ENCODE data around the gene NR3C1.
"Not testable (repeated sequence)": the region's sequence is repeated elsewhere in the genome, so short reads cannot be mapped to it uniquely, and the experiment has no call there.

Gene NR3C1

GRCh38 chr5:143336485-143336884, 67.0 kb downstream of the NR3C1 start:
- no peak for DNase-seq (ENCODE audit: low read depth)

- no peak for DNase-seq (ENCODE audit: low read depth)
These were observed 68.6 kb downstream of the NR3C1 start for GRCh38 chr5:143334903-143335302.

GRCh38 chr5:143334380-143334779, 69.1 kb downstream of the NR3C1 start:
- not testable (repeated sequence) for DNase-seq (ENCODE audit: low read depth)

- no peak for DNase-seq (ENCODE audit: low read depth)
These were observed 71.5 kb downstream of the NR3C1 start for GRCh38 chr5:143331956-143332355.

- no peak for DNase-seq (ENCODE audit: low read depth)
These were observed 73.6 kb downstream of the NR3C1 start for GRCh38 chr5:143329843-143330242.

GRCh38 chr5:143328589-143329220, 74.8 kb downstream of the NR3C1 start:
- no peak for DNase-seq (ENCODE audit: low read depth)

- not testable (repeated sequence) for DNase-seq (ENCODE audit: low read depth)
These were observed 78.4 kb downstream of the NR3C1 start for GRCh38 chr5:143325086-143325485.

- DNase-seq (ENCODE audit: low read depth) = not testable (repeated sequence)
These were observed 80.4 kb downstream of the NR3C1 start for GRCh38 chr5:143322931-143323630.

- DNase-seq (ENCODE audit: low read depth) = no peak
These were observed 81.3 kb downstream of the NR3C1 start for GRCh38 chr5:143322176-143322575.

GRCh38 chr5:143319437-143320227, 83.9 kb downstream of the NR3C1 start:
- DNase-seq (ENCODE audit: low read depth) = no peak

GRCh38 chr5:143318833-143319232, 84.7 kb downstream of the NR3C1 start:
- DNase-seq (ENCODE audit: low read depth) = no peak

GRCh38 chr5:143318270-143318669, 85.2 kb downstream of the NR3C1 start:
- no peak for DNase-seq (ENCODE audit: low read depth)

GRCh38 chr5:143316844-143317631, 86.4 kb downstream of the NR3C1 start:
- no peak for DNase-seq (ENCODE audit: low read depth)

- DNase-seq (ENCODE audit: low read depth) = no peak
These were observed 87.1 kb downstream of the NR3C1 start for GRCh38 chr5:143316337-143316736.

GRCh38 chr5:143315929-143316328, 87.6 kb downstream of the NR3C1 start:
- DNase-seq (ENCODE audit: low read depth) = no peak

- no peak for DNase-seq (ENCODE audit: low read depth)
These were observed 88.3 kb downstream of the NR3C1 start for GRCh38 chr5:143315214-143315613.

- DNase-seq (ENCODE audit: low read depth) = no peak
These were observed 88.8 kb downstream of the NR3C1 start for GRCh38 chr5:143314659-143315058.

- DNase-seq (ENCODE audit: low read depth) = no peak
These were observed 89.4 kb downstream of the NR3C1 start for GRCh38 chr5:143314099-143314498.

GRCh38 chr5:143313298-143313852, 90.1 kb downstream of the NR3C1 start:
- no peak for DNase-seq (ENCODE audit: low read depth)

- DNase-seq (ENCODE audit: low read depth) = no peak
These were observed 90.7 kb downstream of the NR3C1 start for GRCh38 chr5:143312822-143313221.

- DNase-seq (ENCODE audit: low read depth) = no peak
These were observed 91.5 kb downstream of the NR3C1 start for GRCh38 chr5:143311955-143312354.

GRCh38 chr5:143311428-143311827, 92.1 kb downstream of the NR3C1 start:
- no peak for DNase-seq (ENCODE audit: low read depth)

Data from CMK (cell line).